Glutamatergic neuron (in vitro differentiated cells): Measurements from ENCODE around the gene LIF. TPM values are rescaled to one million over a fixed set of nuclear protein-coding genes. Genes with fewer than 3 reads are reported as not detected.

Source experiments
- DNase-seq: peaks from one replicate; pipeline ENCODE4 v3.0.0; 2022
- H3K27ac Mint-ChIP-seq: one replicate; pipeline ENCODE4 v1.8.0; 2020; ENCODE audit warnings: mild to moderate bottlenecking, mixed read lengths, inconsistent platforms; ENCODE audit not compliant: unreplicated experiment
- H3K27me3 Mint-ChIP-seq: one replicate; pipeline ENCODE4 v1.8.0; 2020; ENCODE audit warnings: mild to moderate bottlenecking, moderate library complexity, mixed read lengths, inconsistent platforms; ENCODE audit not compliant: unreplicated experiment
- H3K36me3 Mint-ChIP-seq: one replicate; pipeline ENCODE4 v1.8.0; 2020; ENCODE audit warnings: mild to moderate bottlenecking, mixed read lengths, inconsistent platforms; ENCODE audit not compliant: unreplicated experiment
- H3K4me1 Mint-ChIP-seq: one replicate; pipeline ENCODE4 v1.8.0; 2020; ENCODE audit warnings: mild to moderate bottlenecking, low read depth, mixed read lengths, inconsistent platforms; ENCODE audit not compliant: unreplicated experiment
- H3K4me3 Mint-ChIP-seq: one replicate; pipeline ENCODE4 v1.8.0; 2020; ENCODE audit warnings: mild to moderate bottlenecking, mixed read lengths, inconsistent platforms; ENCODE audit not compliant: unreplicated experiment
- H3K9me3 Mint-ChIP-seq: one replicate; pipeline ENCODE4 v1.8.0; 2020; ENCODE audit warnings: mild to moderate bottlenecking, moderate library complexity, mixed read lengths, inconsistent platforms; ENCODE audit not compliant: unreplicated experiment
- total RNA-seq: library from RNA; stranded (reverse); fragmentation: NEBNext Ultra II Directional; extraction: Animal tissue kit (Norgen Biotek cat#: 25700); gene quantifications from one replicate; pipeline ENCODE4 v1.2.1, GENCODE V29; 2021; ENCODE audit not compliant: unreplicated experiment
- TF ChIP-seq, protein P1 (sequence below): fragments of 200-600 bp; sonication (generic); IDR thresholded peaks from one replicate; pipeline ENCODE4 v1.5.0; 2021; ENCODE audit not compliant: partially characterized antibody, unreplicated experiment

The LIF gene
- total RNA-seq, 1 donor from 2014 or later, result 0.29 TPM

DNA sequence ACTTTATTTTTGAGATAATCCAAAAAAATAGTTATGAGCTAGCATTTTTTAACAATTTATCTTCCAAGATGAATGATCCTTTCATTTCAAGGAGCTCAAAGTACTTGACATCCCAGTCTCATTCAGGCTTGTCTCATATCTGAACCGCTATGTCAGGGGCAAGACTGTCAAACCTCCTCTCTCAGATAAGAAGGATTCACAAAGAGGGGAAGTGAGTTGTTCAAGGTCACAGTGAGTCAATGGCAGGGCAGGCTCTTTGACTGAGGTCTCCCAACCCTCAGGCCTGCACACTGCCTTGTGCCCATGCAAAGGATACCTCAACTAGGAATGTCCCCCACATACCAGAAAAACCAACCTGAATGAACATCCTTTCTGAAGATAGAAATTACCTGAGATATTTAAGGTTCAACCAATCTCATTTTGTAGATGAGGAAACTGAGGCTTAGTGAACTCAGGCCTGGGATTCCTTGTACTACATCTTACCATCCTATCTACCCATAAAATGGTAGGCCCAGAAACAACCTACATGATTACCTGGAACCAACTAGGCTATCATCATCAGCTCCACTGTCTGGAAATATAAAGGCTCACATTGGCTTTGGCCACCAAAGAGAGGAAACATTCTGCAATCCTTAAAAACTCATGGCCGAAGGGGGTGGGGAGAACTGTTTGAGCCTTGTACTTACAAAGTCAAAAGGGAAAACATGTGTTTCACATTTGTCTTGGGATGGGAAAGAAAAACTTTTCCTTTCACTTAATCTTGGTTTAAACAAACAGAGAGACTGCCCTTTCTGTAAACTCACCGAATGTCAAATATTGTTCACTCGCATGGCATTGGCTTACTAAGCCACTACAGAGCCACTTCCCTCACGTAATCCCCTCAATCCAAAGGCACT lies 51.1 kb downstream of the LIF start:
- H3K9me3 Mint-ChIP-seq, result no peaks in the 10 kb centered on the region

DNA sequence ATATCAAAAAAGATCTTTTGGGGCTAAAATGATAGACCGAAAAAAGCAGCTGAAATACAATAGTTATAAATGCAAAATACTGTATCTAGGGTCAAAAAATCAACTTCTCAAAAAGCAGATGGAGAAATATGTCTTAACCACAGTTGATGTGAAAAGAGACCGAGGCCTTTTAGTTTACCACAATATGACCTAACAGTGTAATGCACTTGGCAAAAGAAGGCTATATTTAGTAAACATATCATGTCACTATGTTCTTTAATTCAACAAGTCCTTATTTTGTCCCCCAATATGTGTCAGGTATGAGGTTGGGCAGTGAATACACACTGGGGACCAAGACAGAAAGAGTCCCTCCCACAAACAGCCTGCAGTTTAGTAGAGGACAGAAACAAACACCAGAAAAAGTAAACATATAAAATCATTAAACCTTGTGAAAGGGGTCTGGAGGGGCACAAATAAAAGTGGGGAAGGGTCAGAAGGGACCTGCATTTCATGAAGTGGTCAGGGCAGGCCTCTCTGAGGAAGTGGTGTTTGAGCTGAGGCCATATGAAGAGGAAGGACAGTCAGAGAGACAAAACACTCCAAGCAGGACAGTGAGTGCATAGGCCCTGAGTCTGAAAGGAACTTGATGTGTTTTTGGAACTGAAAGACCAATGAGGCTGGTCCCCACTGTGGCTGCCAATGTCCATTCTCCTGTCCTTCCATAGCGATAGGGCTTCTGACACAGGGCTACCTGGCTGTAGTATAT lies 53.4 kb downstream of the LIF start:
- H3K4me3 Mint-ChIP-seq, result no peak overlapping the region
- no peak for DNase-seq
- H3K9me3 Mint-ChIP-seq, result no peaks in the 10 kb centered on the region
- H3K27me3 Mint-ChIP-seq, result no peaks in the 10 kb centered on the region
- H3K4me1 Mint-ChIP-seq, result no peaks in the 10 kb centered on the region
- no peaks in the 10 kb centered on the region for H3K36me3 Mint-ChIP-seq
- H3K27ac Mint-ChIP-seq, result no peak overlapping the region
- TF ChIP-seq, protein P1, sequence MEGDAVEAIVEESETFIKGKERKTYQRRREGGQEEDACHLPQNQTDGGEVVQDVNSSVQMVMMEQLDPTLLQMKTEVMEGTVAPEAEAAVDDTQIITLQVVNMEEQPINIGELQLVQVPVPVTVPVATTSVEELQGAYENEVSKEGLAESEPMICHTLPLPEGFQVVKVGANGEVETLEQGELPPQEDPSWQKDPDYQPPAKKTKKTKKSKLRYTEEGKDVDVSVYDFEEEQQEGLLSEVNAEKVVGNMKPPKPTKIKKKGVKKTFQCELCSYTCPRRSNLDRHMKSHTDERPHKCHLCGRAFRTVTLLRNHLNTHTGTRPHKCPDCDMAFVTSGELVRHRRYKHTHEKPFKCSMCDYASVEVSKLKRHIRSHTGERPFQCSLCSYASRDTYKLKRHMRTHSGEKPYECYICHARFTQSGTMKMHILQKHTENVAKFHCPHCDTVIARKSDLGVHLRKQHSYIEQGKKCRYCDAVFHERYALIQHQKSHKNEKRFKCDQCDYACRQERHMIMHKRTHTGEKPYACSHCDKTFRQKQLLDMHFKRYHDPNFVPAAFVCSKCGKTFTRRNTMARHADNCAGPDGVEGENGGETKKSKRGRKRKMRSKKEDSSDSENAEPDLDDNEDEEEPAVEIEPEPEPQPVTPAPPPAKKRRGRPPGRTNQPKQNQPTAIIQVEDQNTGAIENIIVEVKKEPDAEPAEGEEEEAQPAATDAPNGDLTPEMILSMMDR, result no peak

More for the DNA sequence above, 51.1 kb downstream of the LIF start:
- Mint-ChIP-seq H3K4me3 (no peak overlapping the region), H3K36me3 (no peaks in the 10 kb centered on the region), H3K27ac (no peak overlapping the region), H3K27me3 (no peaks in the 10 kb centered on the region), H3K4me1 (no peaks in the 10 kb centered on the region)
- TF ChIP-seq, protein P1, result no peak
- DNase-seq, result no peak

- no peaks in the 10 kb centered on the region for H3K27me3 Mint-ChIP-seq
- H3K36me3 Mint-ChIP-seq, result no peaks in the 10 kb centered on the region
- no peak overlapping the region for H3K27ac Mint-ChIP-seq
- no peaks in the 10 kb centered on the region for H3K9me3 Mint-ChIP-seq
- H3K4me1 Mint-ChIP-seq, result no peaks in the 10 kb centered on the region
- H3K4me3 Mint-ChIP-seq, result no peak overlapping the region
- TF ChIP-seq, protein P1, result no peak
- no peak for DNase-seq
Observed at GRCh38 chr22:30192427-30192826, 54.1 kb downstream of the LIF start.

DNA sequence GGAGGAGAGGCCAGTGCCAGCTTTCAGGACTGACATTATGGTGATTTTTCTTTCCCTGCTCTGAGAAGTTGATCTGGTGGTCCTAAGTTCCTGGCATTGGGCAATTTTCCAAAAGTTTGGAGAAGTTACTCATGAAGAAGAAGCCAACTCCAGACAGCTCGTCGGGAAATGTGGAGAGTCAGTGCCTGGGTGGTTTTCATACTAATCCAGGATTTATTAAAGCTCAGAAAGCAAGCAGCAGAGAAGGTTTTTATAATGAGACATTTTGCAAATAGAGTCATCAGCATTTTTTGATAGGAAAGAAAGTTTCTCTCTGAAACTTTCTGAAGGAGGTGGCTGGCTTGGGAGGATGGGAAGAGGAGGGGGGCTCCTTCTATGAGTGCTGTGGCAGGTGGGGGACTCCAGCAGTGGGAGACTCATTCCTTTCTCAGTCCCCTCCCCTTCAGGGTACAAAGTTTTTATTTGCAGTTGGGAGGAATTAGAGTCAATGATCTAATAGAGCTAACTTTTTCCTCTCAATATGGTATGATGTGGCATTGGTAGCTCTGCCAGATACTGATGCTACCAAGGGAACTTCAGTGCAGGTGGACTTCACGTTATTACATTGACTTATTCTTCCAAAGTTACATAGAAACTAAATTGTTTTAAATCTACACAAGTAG lies 55.4 kb downstream of the LIF start:
- no peak for DNase-seq
- TF ChIP-seq, protein P1, result no peak
- Mint-ChIP-seq H3K36me3 (no peaks in the 10 kb centered on the region), H3K4me1 (no peaks in the 10 kb centered on the region), H3K9me3 (no peaks in the 10 kb centered on the region), H3K27me3 (no peaks in the 10 kb centered on the region), H3K4me3 (no peak overlapping the region), H3K27ac (no peak overlapping the region)
